GM04504 (cell line): ENCODE measurements around the gene RXRA.

Experiments used
- DNase-seq: peaks from one replicate; pipeline ENCODE4 v3.0.0-alpha.2; 2012; ENCODE audit warnings: low read depth

RXRA gene

GRCh38 chr9:134454476-134454857 is 128.2 kb downstream of the RXRA start:
- no peak for DNase-seq

GRCh38 chr9:134455021-134455471 is 128.8 kb downstream of the RXRA start:
- DNase-seq = no peak

DNA sequence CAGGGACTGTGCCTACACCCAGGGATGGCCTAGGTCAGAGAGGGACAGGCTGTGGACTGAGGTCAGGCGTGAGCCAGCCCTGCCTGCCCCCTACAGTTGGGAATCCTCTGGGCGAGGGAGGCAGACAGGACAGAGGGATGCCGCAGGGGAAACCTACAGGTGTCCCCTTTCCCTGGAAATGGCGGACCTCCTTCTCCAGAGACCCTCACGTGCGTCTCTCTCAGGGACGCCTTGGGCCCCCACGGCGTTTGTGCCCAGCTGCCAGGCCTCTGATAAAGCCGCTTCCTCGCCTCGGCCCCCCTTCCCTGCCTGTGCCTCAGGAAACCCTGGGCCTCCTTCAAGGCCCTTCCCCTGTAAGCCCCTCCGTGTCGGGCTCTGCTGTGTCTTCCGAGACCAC is 129.3 kb downstream of the RXRA start:
- DNase-seq = no peak

DNA sequence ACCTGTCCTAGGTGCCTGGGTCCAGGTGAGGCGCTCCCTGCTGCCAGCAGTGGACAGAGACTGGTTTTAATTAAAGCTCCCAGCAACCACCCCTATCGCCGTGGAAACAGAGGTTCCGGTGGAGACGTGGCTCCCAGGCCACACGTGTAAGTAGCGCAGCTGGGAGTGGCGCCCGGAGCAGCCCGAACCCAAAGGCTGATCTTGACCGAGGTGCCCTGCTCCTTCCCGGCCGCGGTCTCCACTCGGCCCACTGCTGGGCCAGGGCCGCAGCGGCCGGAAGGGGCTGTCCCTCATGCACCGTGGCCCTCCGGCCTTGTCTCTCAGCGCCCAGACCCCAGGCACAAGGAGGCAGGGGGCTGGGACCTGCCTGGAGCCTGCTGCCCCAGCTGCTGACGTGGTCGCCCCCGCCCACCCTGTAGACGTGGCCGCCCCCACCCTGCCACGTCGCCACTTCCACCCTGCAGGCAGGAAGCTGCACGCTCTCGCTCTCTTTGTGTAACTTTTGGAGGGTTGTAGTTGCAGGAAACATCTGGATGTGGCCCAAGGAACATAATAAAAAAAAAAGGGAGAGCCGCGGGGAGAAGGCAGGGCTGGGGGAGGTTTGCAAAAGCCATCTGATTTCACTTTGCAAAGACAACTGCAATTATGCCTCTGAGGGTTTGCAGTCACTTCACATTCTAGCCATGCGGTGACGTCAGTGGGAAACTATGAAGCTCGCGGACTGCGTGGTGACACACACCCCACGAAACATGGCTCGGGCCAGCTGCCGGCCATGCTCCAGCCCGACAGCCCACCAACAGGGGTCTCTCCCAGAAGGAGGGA is 129.9 kb downstream of the RXRA start:
- DNase-seq = peak; percentile 99

DNA sequence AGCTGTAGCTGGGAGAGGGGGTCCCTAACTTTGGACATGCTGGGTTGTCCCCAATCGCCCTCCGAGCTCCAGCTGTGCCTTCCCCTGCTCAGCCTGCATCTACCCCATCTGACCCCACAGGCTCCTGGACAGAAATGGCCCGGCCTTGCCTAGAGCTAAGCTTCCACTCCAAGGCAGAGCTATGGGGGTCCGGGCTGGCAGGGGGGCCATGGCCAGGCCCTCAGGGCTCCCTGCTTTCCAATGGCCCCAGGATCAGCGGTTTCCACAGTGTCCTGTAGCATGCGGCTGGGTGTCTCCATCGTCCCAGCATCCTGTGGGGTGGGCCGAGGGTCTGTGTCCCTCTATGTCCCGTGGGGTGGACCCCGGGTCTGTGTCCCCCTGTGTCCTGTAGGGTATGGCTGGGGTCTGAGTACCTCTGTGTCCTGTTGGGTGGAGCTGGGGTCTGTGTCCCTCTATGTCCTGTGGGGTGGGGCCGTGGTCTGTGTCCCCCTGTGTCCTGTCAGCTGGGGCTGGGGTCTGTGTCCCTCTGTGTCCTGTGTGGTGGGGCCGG is 130.6 kb downstream of the RXRA start:
- DNase-seq = no peak

GRCh38 chr9:134457321-134458206 is 131.3 kb downstream of the RXRA start:
- DNase-seq = no peak

GRCh38 chr9:134458207-134459108 is 132.2 kb downstream of the RXRA start:
- DNase-seq = no peak

DNA sequence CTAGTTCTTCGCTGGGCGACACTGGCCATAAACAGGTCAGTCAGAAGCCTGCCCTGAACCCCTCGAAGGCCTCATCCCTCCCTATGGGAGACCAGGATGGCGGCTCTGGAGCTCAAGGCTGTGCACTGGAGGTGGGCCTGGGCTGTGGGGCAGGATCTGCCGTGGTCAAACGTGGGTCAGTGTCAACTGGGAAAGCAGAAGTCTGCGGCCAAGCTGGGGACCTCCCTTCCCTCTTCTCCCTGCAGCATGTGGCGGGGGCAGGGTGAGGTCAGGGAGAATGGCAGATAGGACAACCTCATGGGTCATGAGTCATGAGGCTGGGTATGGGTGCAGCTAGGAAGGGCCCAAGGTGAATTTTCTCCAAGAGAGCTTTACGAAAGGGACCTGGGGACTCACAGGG is 132.9 kb downstream of the RXRA start:
- no peak for DNase-seq

DNA sequence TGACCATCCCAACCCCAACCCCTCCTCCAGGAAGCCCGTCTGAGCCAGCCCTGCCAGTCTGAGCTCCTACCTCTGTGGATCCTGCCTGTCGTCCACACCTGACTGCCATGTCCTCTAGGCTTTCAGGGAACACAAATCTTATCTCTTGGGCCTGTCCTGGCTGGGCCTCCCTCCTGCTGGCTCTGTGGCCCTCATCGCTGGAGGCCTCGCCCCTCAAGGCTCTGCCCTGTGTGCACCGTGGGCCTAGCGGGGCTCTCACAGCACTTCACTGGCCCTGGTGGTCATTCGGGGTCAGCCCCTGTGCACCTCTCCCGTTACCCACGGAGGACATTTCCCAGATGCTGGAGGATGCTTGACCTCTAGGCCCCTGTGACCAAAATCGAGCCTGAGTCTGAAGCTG is 133.3 kb downstream of the RXRA start:
- DNase-seq = no peak

- DNase-seq = no peak
Observed at GRCh38 chr9:134460206-134460605, 134.0 kb downstream of the RXRA start.

- DNase-seq = no peak
Observed at GRCh38 chr9:134460896-134461295, 134.6 kb downstream of the RXRA start.

GRCh38 chr9:134461426-134461982 is 135.2 kb downstream of the RXRA start:
- no peak for DNase-seq

GRCh38 chr9:134462318-134462717 is 136.1 kb downstream of the RXRA start:
- no peak for DNase-seq

DNA sequence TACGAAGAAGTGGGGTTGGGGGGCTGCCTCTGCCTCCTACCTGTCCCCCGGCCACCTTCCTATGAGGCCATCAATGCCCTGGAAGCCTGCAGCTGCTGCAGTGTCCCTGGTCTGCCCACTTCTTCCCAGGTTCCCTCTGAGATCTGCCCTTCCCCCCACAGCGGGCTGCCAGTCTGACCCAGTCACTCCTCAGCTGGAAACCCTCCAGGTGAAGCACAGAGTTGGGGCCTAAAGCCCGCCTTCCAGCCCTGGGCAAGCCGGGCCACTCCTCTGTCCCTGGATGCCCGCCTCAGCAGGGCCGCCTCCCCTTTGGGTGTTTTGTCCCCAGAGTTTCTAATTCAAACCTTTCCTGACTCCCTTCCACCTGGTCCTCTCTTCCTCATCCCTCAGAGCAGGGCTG is 137.0 kb downstream of the RXRA start:
- DNase-seq = no peak

- DNase-seq = no peak
Observed at GRCh38 chr9:134466869-134467616, 140.8 kb downstream of the RXRA start.

- no peak for DNase-seq
Observed at GRCh38 chr9:134468358-134468757, 142.1 kb downstream of the RXRA start.

- DNase-seq = no peak
Observed at GRCh38 chr9:134469041-134469875, 143.0 kb downstream of the RXRA start.

DNA sequence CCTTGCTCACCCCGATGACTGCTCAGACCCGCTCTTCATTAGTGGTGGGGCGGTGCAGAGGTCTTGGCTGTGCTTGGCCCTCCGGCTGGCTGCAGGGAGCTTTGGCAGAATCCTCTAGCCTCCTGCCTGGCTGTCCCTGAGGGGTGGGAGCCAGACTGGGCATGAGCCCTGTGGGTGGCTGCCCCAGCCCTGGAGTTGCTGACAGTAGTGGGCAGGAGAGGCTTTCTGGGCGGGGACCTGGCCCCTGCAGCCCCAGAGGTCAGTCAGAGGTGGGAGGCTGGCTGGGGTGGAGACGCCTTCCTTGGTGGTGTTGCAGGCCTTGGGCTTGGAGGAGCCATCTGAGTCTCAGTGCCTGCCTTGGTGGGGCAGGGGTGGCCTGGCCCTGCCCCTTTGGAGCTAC is 146.0 kb downstream of the RXRA start:
- DNase-seq = no peak

DNA sequence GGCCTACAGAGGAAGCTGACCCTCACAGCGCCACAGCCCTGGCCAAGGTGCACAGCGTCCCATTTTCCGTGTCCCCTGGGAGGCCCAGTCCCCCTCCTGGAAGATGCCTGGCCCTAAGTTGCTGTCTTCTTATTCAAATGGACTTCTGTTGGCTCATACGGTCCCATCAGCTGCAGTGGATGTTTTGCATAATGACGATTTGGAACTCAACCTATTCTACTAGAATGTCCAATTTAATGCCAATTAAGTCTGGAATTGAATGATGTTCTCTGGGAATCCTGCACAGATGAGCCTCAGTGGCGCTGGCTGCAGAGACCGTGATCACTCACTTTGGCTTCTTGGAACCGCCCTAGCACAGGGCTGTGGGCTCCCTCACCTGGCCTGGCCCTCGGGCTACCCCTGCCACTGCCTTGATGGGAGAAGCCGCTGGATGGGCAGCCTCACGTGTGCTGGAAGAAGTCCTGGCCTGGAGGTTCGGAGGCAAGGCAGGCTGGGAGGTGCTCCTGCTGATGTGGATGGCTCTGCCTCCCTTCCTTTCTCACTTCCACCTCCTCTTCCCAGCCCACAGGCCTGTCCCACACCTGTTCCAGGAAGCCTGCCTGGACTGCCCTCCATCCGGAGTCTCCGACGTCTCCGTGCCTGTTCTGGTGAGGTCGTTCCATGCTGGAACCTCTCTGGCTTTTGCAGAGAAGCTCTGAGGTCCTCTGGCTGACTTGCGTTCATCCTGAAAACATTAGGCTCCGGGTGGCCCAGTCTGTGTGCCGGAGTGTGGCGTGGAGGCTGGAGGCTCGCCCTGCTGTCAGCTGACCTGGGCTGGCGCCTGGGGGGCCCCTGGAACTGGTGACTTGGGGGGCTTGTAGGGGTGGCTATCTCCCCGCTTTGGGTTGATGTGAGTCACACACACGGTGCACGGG is 147.1 kb downstream of the RXRA start:
- DNase-seq = no peak
